ENCODE data around the gene ACTBL2.
"Not testable (repeated sequence)": the region's sequence is repeated elsewhere in the genome, so short reads cannot be mapped to it uniquely, and the experiment has no call there.

Gene ACTBL2

DNA sequence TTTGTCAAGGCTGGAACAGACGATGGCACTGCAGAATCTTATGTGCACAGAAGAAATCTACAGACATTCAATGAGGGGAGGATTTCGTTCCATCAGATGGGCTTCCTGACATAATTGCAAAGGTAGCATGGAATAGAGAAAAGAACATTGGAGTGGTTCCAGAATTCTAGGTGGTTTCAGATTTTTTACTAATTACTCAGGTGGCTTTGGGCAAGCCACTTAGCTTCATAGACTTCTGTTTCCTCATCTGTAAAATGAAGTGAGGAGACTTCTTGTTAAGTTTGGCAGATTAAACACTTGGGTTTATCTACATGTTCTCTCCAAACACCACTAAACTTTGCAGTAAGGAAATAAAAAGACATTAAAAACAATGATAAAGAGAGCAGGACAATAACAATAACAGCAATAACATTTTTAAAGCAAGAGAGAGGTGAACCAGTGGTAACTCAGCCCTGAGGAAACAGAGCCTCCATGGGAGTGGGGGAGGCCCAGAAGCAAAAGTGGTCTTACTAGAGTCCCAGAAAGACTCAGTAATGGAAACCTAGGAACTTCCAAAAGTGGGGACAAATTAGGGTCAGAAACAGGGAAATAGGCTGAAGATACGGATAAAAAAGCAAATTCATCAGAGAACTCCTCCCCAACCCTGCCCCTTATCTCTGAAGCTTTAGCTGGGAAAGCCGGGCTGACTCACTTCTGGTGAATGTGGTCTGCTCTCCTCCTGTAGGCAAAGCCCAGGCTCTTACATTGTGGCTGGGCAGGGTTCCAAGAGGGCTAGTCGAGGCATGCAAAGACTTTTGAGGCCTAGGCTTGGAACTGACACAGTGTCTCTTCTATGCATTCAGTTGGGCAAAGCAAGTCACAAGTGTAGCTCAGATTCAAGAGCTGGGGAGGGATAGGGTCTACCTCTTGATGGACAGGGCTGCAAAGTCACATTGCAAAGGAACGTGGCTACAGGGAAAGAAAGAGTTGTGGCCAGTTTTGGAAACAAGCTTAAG is 11.8 kb upstream of the ACTBL2 start:
- DNase-seq: peak; percentile 77

DNA sequence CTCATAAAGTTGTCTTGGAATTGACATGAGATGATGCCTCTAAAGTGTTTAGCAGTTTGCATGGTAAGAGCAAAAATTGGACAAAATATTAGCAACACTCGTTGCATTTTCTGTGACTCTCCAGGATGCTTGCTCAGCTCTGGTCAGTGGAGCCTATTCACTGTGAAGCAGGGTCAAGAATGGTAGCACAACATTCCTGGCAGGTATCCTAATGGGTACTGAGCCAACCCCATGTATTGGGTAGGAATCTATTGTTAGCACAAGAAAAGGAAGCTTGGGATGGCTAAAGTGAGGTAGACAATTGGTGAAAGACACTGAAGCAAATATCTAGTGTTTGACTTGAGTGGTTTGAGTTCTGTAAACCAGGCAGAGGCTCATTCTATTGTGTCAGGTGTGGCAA is 10.4 kb upstream of the ACTBL2 start:
- no peak for DNase-seq

DNA sequence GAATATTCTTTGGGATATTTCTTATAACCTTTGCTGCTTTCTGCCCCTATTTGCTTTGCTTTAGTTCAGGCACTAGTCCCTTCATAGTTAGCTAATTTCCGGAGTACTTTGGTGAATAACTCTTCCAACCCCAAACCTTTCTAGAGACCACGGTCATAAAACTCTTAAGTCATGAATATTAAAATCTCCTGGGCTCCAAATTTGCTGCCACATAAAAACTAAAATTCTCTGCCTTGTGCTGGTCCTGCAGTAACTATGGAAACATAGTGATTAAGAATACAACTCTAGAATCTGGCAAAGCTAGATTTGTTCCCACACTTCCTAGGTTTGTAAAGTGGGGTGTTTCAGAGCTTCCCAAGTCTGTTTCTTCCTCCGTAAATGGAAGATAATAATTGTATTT is 10.0 kb upstream of the ACTBL2 start:
- no peak for DNase-seq

DNA sequence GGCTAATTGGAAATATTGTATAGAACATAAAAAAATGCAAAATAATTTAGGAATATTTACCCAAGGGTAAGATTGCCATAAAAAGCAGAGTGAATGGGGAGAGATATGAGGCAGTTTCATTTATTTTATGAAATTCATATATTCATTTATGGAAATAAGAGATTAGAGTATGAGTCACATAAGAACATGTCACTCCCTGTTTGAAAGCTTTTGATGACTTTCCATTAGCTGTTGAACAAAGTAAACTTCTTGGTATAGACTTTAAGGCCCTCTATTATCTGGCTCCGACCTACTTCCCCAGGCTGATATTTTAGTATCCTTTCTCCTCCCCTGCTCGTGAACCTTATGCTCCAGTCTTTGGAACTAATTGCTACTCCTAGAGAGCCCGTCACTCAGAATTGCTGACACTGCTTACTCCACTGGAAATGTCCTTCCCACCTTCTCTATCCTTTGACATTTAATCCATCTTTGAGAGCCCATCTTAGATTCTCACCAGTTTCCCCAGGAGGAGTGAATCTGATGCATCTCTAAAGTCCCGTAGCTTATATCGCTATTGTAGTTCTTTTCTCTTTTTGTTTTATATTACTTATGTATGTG is 8.9 kb upstream of the ACTBL2 start:
- DNase-seq: no peak

DNA sequence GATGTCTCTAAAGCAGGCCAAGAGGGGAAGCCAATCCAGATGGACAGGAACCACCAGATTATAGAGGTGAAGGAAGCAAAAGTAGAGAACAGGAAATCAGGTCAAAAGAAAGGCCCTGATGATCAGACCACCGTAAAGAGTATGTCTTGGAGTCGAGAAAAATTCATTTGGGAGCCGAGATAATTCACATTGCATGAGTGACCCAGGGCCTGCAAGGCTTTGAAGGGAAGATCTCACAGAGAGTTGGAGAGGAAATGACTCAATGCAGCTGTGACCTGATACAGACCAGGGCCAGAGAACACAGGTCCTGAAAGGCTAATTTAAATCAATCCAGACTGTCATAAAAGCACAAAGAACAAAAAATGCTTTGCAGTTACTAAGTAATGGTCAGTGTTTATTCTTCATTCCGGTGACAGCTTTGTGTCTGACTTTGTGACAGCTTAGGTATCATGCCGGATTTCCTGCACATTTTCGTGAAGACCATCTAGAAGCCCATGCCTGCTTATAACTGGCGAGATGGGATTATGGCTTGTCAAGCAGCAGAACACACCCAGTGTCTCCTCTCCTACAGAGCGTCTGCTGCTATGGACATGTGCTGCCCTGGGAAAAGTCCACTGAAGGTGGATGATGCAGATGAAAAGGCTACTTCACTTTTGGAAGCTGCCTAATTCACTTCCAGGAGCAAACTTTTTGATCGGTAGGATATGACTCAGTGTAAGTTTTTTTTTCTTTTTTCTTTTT is 5.8 kb upstream of the ACTBL2 start:
- DNase-seq: no peak

DNA sequence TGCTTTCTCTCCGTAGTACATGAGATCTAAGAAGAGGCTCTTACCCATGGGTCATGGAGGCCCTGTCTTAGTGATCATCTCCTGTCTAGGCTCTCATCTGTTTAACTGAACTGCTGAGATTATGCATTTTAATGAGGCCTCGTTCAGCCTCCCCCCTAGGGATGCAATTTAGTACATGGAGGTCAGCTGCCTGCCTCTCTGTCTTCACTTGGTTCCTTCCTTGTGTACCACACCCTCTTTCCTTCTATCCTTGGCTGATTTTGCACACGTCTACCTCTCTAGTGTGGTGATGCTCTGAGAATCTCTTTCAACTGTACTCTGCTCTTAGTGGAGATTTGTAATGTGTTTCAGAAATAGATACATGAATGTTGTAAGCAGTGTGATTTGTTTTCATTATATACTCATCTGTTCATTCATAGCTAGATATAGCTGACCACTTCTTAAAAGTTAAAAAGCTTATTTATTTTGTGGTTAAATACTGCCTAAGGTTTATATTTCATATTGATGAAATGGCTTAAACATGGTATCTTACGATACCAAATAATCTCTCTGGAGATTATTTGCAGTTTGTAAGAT is 3.5 kb upstream of the ACTBL2 start:
- no peak for DNase-seq

DNA sequence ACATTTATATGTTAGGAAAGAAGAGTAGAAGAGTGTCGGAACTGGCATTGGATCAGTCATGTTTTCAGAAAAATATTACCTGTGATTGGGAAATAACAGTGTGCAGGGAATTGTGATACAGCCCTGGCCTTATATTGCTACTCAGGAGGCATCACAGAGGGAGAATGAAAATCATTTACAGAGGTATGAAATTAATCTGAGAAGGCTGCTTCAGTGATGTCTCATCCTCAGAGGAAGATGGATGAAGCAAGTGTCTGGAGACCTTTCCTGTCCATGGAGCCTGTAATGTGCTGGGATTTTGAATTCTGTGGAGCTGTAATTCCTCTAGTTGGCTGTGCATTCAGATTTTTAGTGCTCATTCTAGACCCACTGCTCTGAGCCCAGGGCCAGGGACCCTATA is 3.8 kb downstream of the ACTBL2 start:
- DNase-seq: no peak

DNA sequence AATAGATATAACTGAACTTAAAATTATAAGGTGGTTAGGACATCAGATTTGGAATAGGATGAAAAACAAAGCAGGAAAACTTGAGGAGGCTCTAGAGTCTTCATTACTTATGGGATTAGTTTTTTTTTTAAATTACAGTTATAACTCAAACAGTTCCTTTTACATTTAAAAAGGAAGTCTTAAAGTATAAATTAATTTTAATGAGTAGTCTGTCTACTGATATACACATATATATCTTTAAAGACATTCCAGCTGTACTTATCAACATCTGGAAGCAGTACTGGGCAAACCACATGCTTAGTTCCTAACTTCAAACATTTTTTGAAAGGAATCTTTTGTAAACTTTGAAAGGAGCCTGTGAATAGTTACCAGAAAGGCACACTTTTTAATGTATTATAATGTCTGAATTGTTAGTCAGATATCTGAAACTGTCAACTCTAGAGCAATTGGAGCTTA is 6.0 kb downstream of the ACTBL2 start:
- no peak for DNase-seq

DNA sequence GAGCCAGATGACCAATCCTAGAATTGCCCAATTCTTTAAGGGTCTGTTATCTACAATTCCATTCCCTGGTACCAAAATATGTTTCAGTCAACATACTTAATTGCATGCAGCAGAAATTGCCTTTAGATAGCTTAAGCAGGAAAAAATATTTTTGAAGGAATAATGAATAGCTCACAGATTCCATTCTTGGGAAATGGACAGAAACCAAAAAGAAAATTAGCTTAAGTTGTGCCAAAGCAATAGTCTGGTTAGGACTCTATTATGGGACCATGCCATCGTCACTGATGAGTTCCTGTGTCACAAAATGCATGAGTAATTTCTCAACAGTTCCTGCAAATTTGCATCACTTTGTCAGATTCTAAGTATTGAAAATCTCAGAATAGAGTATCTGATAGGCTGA is 12.3 kb downstream of the ACTBL2 start:
- no peak for DNase-seq

DNA sequence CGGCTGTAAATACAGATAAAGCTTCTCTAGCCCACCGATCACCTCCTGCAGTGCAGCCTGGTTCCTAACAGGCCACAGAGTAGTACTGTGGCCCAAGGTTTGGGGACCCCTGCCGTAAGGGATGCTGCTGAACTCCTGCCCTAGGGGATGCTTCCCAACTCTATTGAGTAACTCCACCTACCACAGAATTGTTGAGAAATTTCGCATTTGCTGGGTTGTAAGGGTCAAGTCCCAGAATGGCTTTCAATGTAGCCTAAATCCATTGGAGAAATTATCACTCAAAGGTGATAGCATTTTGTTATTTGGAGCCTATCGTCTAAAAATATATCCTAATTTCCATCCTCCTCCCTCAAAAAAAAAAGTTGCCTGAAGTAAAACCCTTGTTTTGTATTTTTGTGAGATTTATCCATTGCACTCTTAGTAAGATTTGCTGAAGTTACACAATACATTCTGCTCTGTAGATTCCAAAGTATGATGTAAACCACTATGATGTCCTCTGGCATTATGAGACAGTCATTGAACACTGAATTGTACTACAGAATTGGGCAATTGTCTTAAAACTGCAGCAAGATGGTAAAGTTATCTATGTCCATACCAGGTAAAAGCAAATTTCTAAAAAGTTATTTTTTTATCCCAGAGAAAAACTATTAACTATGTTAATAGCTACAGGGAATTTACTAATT is 14.0 kb downstream of the ACTBL2 start:
- no peak for DNase-seq

DNA sequence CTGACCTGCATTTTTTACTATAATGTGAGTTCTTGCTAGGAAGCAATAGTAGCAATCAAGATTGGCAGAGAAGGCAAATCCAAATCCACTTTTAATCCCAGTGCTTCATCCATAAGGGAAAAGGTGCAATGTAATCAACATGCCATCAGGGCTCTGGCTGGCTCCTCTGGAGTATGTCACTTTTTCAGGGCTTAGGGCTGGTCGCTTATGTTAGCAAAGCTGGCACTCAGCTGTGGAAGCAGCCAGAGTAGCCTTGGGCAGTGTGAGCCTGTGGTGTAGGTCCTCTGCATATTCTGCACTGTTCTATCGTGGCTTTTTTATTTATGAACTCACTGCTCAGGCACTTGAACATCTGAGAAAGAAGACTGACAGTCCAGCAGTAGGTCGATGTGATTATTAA is 16.1 kb downstream of the ACTBL2 start:
- no peak for DNase-seq

DNA sequence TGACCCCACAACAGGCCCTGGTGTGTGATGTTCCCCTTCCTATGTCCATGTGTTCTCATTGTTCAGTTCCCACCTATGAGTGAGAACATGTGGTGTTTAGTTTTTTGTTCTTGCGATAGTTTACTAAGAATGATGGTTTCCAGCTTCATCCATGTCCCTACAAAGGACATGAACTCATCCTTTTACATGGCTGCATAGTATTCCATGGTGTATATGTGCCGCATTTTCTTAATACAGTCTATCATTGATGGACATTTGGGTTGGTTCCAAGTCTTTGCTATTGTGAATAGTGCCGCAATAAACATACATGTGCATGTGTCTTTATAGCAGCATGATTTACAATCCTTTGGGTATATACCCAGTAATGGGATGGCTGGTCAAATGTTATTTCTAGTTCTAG is 22.6 kb downstream of the ACTBL2 start:
- not testable (repeated sequence) for DNase-seq

DNA sequence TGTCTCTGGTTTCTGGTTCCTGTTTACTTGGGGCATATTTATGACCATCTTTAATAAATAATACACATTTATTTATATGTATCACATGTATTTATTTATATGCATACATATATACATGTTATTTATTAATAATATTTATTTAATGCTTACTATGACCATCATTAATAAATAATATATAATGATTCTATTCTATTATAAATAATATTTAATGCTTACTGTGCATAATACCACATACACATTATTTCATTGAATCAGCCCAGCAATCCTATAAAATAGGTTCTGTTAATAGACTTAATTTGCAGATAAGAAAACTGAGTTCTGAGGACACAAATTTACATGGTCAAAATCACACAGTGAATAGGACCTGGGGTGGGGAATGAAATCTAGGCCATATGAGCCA is 24.2 kb downstream of the ACTBL2 start:
- DNase-seq: no peak

DNA sequence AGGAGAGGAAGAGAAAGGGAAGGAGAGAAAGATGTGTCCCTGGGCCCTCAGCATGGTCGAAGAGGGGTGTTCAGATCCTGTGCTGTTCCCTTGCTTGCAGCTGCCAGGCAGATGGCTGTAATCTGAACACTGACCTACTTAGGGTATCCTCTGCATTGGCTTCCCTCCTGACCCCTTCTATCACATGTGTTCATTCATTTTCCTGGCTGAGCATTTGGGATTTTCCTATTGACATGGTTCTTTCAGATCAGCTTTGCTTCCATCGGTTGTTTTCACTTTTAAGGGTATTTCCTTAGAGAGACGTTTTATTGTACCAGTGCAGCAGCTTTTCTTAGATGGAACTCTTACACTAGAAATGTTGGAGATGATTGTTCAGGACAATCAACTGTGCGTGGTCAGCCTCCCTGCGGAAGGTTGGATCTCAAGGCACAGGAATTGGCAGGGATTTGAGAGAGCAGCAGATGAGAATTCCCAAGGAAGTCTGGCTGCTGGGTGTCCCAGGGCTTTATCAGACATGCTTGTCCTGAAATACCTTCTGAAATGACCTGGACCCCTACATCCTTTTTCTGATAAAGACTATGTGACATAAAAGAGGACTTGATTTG is 26.0 kb downstream of the ACTBL2 start:
- no peak for DNase-seq

DNA sequence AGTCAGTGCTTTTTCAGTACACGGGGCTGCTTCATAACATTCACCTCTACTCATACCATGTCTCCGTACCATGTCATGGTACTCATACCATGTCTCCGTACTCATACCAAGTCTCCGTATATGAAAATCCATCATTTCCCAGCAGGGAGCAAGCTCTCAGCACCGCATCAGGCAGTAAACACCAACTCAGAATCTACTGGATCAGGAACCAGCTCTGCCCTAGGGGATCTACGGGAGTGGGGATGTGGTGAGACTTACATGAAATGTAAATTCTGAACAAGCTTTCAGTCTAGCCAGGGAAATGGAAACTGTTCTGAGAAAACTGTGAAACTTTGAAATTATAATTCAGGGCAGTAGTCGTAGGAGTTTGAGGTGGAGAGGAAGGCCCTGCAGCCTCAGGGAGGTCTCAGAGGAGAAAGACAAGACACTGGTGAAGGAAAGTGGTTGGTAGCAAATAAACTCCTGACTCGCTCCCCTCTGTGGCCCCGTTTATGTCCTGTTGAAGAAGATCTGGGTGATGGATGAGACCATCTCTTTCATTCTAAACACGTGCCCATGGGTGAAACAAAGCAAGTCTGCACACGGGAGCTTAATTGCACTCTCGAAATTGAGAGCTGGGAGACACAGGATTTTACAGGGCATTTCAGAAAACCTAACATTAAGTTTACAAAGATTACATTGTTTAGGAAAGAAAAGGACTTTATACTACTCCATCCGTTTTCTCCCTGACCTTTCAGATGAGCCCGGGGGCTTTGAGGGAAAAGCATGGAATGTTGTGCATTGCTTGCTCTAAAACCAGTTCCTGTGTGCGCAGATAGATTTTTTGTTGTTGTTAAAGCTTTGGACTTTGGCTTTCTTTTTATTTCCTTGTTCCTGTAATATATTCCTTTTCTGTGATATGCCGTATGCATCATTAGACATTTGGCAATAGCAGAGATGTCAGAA is 26.8 kb downstream of the ACTBL2 start:
- no peak for DNase-seq

DNA sequence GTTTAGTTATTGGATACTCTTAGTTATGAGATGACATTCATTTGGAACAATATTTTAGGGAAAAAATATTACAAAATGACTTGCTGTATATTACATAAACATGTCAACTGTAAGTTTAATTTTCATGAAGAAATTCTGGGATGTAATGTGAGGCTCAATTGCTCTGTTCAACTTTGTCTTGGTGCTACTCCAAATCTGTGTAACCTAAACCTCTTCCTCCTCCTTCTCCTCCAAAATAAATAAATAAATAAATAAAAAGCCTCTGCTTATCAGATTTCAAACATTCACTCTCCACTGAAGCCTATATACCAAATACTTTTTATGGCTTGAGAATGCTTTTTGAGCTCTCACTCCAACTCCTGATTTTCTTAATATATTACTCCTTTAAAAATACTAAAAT is 27.7 kb downstream of the ACTBL2 start:
- no peak for DNase-seq

DNA sequence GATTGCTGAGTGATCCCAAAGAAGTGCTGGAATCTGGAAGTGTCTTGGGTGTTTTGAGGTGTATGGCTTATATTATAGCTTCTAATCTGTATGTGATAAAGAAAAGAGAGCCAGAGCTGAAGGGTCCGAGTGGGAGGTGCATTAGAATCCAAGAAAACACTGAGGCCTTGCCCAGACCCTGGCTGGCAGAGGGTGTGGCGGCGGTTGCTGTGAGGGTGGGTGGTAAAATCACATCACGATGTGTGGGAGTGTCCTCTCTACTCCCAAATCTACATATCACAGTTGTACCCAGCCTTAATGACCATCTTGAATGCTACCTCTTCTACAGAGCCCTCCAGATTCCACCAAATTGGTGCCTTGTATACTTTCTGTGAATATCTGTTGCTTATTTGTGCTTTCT is 28.9 kb downstream of the ACTBL2 start:
- no peak for DNase-seq

DNA sequence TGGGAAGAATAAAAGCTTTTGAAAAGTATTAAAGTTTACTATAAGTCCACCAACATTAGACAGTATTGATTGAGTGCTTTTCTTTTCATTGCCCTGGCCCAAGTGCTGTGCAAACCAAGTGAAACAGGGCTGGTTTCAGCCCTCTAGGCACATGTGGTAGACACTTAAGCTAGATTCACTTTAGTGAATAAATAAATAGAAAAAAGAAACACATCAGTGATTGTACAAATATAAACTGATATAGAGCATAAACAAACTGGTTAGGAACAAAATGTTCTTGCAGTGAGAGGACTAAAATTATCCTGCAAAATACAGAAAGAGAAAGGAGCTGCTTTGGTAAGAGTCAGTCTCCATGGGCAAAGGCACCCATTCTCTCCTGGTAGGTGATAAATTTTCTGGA is 29.7 kb downstream of the ACTBL2 start:
- no peak for DNase-seq

DNA sequence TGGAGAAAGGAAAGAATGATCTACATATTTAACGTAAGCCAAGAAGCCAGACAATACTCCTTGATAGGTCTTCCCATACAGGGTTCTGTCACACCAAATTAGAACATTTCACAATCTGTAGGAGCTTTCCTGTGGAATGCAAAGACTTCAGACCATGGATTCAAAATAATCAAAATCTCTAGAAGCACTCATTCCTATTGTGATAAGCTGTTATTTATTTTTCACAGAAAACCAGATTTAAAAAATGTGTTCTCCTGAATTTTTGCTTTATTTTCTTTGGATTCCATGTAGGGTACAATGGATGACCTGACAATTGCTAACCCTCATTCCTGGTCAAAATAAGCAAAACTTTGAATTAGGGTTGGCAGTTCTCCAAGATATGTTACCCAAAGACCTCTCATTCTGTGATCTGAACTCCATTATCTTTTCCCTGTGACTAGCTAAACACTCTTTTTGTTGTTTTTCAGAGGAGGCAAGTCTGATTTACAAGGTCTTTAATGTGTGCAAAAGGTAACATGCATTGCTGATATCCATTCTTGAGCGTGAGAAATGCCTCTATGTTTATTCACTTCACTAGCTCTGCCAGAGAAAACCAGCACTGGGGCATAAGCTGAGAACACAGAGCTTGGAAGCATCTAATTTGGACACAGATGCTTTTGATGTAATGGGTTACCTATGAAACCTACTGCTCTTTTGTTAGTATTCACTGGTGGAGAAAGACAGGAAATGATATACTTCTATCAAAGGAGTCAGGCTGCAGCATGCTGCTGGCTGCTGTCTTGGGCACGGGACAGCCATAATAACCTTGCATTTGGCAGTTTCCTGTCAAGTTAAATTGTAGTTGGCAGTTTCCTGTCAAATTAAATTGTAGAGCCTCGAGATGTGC is 31.4 kb downstream of the ACTBL2 start:
- DNase-seq: peak; percentile 28

DNA sequence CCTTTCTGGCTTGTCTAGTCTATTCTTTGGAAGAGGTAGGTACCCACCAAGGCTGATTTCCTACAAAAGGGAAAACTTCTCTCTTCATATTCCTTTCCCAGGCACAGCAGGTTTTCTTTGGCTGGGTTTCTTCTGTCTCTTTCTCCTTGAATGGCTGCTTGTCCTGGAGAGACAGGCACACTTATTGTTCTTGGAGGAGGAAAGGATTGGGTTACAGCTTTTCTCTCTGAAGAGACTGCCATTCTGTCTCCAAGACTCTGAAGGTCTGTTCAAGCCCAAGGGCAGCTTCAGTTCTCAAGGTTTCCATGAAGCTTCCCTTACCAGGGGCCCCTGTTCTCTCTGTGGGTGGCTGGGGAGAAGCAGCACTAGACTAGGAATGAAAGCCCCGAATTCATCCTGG is 33.9 kb downstream of the ACTBL2 start:
- DNase-seq: no peak

All from CD4-positive, alpha-beta T cell treated with Interleukin-17A for 4 hours (primary cell).